Lower lobe of right lung (tissue), 2 donors: Measurements from ENCODE around the gene BPIFB3. TPM values are rescaled to one million over a fixed set of nuclear protein-coding genes. Genes with fewer than 3 reads are reported as not detected.

Experiments
- ATAC-seq, 2 donors: fragments of 200-7000 bp; cut with Tn5 transposase; one replicate each; pipeline ENCODE4 v1.9.1; 2020 to 2022; ENCODE audit warnings: mild to moderate bottlenecking in 2 of 2, moderate library complexity in 2 of 2
- DNase-seq: peaks from one replicate; pipeline ENCODE4 v3.0.0-alpha.2; 2020
- H3K27ac ChIP-seq: fragments of 200-600 bp; one replicate; pipeline ENCODE4 v1.8.0; 2022
- H3K27me3 ChIP-seq: fragments of 200-600 bp; one replicate; pipeline ENCODE4 v1.8.0; 2022; ENCODE audit warnings: low read depth
- H3K36me3 ChIP-seq: fragments of 200-600 bp; one replicate; pipeline ENCODE4 v1.8.0; 2022; ENCODE audit warnings: mild to moderate bottlenecking
- H3K4me1 ChIP-seq: fragments of 200-600 bp; one replicate; pipeline ENCODE4 v1.8.0; 2022
- H3K4me3 ChIP-seq: fragments of 200-600 bp; one replicate; pipeline ENCODE4 v1.8.0; 2022; ENCODE audit warnings: mild to moderate bottlenecking
- H3K9me3 ChIP-seq: fragments of 200-600 bp; one replicate; pipeline ENCODE4 v1.8.0; 2022
- intact Hi-C: fragments of 100-400 bp; cut with DNase I; formaldehyde crosslinking; loops from one replicate; pipeline ENCODE4 v1.11.0; 2022
- total RNA-seq: library from RNA; stranded (reverse); fragmentation: NEBNext Ultra II Directional; extraction: Animal tissue kit (Norgen Biotek cat#: 25700); gene quantifications from one replicate; pipeline ENCODE4 v1.2.1, GENCODE V29; 2021
- TF ChIP-seq, protein P1 (sequence below): fragments of 200-600 bp; IDR thresholded peaks from one replicate; pipeline ENCODE4 v1.8.0; 2022; ENCODE audit warnings: antibody characterized with exemption, mild to moderate bottlenecking
- donor health status: DM: no; HTN: yes; CAD: no; lungs with severe emphysema.

The BPIFB3 gene
- total RNA-seq, 1 donor from 2014 or later = not detected

DNA sequence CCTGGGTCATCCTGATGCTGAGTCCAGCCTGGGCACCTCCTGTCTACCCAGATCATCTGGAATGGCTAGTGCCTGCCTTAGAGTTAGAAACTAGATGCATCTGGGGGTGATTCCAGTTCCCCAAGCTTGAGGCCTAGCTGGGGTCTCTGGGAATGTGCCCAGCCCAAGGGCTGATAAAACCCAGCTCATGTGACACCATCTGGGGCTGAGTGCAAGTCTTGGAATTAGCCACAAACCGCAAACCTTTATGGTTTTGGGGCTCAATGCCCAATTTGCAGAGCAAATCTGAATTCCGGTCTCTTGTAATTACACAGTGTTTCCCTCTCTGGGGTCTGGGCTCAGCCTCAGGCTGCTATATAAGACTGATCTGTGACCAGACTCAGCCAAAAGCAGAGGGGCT is 25.6 kb downstream of the BPIFB3 start, which contains the start of gene BPIFB4:
BPIFB4 (plus strand) TSS at position 385 of the 400 bp plus-strand sequence. CDS start 1,884 bp downstream, outside the sequence.
- no peaks in the 10 kb centered on the region for H3K36me3 ChIP-seq
- H3K9me3 ChIP-seq = no peaks in the 10 kb centered on the region
- TF ChIP-seq, protein P1, sequence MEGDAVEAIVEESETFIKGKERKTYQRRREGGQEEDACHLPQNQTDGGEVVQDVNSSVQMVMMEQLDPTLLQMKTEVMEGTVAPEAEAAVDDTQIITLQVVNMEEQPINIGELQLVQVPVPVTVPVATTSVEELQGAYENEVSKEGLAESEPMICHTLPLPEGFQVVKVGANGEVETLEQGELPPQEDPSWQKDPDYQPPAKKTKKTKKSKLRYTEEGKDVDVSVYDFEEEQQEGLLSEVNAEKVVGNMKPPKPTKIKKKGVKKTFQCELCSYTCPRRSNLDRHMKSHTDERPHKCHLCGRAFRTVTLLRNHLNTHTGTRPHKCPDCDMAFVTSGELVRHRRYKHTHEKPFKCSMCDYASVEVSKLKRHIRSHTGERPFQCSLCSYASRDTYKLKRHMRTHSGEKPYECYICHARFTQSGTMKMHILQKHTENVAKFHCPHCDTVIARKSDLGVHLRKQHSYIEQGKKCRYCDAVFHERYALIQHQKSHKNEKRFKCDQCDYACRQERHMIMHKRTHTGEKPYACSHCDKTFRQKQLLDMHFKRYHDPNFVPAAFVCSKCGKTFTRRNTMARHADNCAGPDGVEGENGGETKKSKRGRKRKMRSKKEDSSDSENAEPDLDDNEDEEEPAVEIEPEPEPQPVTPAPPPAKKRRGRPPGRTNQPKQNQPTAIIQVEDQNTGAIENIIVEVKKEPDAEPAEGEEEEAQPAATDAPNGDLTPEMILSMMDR = no peak
- no peak within 1 kb of the TSS for H3K27ac ChIP-seq
- no peaks in the 10 kb centered on the region for H3K27me3 ChIP-seq
- ATAC-seq (no peak), DNase-seq (no peak)
- intact Hi-C loops = no loop called here
- H3K4me3 ChIP-seq = no peak within 1 kb of the TSS
- H3K4me1 ChIP-seq = no peaks in the 10 kb centered on the region

DNA sequence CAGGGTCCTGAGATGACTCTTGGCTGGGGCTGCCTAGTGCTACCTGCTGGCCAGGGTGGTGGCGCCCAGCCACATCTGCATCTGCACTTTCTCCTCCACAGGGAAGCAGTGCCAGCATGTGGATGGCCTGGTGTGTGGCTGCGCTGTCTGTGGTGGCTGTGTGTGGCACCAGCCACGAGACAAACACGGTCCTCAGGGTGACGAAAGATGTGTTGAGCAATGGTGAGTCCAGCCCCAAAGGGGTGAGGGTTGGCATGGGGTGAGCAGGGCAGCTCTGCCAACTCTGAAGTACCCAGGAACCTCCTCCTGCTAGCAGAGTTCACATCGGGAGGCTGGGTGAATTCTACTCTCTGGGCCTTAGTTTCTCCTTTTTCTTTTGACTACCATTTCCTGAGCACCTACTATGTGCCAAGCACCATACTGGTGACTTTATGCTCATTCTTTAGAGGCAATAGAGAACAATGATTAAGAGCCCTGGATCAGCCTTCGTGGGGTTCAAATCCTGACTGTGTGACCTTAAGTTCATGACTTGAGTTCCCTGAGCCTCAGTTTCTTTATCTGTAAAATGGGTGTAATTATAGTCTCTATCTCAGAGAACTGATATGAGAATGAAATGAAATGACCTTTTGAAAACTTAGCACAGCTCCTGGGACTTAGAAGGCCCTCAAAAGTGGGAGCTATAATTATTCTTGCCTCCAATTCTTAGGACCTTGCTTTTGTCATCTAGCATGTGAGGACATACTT is 27.9 kb downstream of the BPIFB3 start:
- peak; percentile 65 to 66 for ATAC-seq

DNA sequence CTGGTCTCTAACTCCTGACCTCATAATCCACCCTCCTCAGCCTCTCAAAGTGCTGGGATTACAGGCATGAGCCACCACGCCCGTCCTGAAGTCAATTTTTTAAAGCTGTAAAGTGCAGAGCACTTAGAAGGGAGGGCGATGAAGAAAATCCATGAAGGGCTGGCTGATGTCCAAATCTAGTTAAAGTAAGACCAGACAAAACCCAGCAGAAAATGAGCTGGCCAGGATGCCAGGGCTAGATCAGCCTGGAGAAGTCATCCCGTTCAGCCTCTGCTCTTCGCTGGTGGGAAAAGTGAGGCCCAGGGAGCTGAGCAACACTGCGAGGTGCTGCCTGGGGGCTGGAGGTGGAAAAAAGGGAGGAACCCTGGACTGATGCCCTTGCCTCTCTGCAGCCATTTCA is 28.8 kb downstream of the BPIFB3 start:
- intact Hi-C loops = no loop called here
- ATAC-seq (no peak), DNase-seq (no peak)
- H3K27me3 ChIP-seq = no peaks in the 10 kb centered on the region
- H3K4me1 ChIP-seq = no peaks in the 10 kb centered on the region
- H3K27ac ChIP-seq = no peak overlapping the region
- no peaks in the 10 kb centered on the region for H3K36me3 ChIP-seq
- H3K9me3 ChIP-seq = no peaks in the 10 kb centered on the region
- TF ChIP-seq, protein P1 = no peak
- H3K4me3 ChIP-seq = no peak overlapping the region

More for the DNA sequence above, 27.9 kb downstream of the BPIFB3 start:
- no peak for DNase-seq
- intact Hi-C loops = no loop called here
- no peaks in the 10 kb centered on the region for H3K27me3 ChIP-seq
- H3K27ac ChIP-seq = no peak overlapping the region
- H3K4me3 ChIP-seq = no peak overlapping the region
- no peaks in the 10 kb centered on the region for H3K36me3 ChIP-seq
- H3K9me3 ChIP-seq = no peaks in the 10 kb centered on the region
- no peaks in the 10 kb centered on the region for H3K4me1 ChIP-seq
- TF ChIP-seq, protein P1 = no peak

DNA sequence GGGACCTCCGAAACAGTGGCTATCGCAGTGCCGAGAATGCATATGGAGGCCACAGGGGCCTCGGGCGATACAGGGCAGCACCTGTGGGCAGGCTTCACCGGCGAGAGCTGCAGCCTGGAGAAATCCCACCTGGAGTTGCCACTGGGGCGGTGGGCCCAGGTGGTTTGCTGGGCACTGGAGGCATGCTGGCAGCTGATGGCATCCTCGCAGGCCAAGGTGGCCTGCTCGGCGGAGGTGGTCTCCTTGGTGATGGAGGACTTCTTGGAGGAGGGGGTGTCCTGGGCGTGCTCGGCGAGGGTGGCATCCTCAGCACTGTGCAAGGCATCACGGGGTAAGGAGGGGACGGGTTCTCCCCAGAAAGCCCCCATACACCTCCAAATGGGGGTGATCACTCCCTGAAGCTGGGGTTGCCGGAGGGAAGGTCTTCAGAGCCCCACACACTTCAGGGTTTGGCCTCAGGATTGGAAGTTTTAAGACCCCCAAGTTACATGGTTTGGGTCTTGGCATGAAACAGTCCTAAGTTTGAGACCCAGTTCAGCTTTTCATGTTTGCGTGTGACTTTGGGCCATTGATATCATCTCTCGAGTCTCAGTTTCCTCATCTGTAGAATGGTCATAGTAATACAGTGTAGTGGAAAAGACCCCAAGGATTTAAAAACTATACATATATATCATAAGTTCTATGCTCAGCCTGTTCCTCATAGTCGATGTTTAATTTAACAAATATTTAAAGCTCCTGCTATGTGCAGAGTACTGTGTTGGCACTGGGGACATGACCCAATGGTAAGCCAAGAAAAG is 30.0 kb downstream of the BPIFB3 start:
- Histone ChIP-seq H3K4me1 (no peaks in the 10 kb centered on the region), H3K4me3 (no peak overlapping the region), H3K36me3 (no peaks in the 10 kb centered on the region), H3K27me3 (no peaks in the 10 kb centered on the region), H3K9me3 (no peaks in the 10 kb centered on the region), H3K27ac (no peak overlapping the region)
- ATAC-seq = no peak
- intact Hi-C loops = no loop called here
- no peak for DNase-seq
- TF ChIP-seq, protein P1 = no peak

DNA sequence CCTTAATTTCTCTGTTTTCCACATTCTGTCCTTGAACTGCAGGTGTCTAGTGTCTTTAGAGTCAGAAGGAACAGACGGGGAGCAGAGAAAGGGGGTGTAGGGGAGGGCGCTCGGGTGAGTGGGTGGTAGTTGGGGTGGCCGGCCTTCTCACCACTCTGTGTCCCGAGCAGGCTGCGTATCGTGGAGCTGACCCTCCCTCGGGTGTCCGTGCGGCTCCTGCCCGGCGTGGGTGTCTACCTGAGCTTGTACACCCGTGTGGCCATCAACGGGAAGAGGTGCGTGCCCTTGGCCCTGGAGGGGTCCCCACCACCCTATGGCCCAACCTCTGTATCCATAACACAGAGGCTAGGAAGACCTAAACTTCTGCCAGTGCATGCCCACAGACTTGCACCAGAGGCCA is 31.0 kb downstream of the BPIFB3 start:
- Histone ChIP-seq H3K27me3 (no peaks in the 10 kb centered on the region), H3K4me1 (no peaks in the 10 kb centered on the region), H3K36me3 (no peaks in the 10 kb centered on the region), H3K4me3 (no peak overlapping the region), H3K27ac (no peak overlapping the region), H3K9me3 (no peaks in the 10 kb centered on the region)
- TF ChIP-seq, protein P1 = no peak
- no peak for ATAC-seq
- intact Hi-C loops = no loop called here
- no peak for DNase-seq
